ENCODE results near the gene RABEP2.
"Not testable (repeated sequence)": the region's sequence is repeated elsewhere in the genome, so short reads cannot be mapped to it uniquely, and the experiment has no call there.

RABEP2 gene

GRCh38 chr16:28931801-28932225, 6.8 kb upstream of the RABEP2 start, which contains the start of gene CD19:
TSS of gene CD19 (plus strand) at chr16:28931971. CDS start at chr16:28932001, 30 bp downstream.
- no peak for DNase-seq

GRCh38 chr16:28930652-28931051, 5.6 kb upstream of the RABEP2 start:
- DNase-seq = no peak

GRCh38 chr16:28930203-28930602, 5.2 kb upstream of the RABEP2 start:
- DNase-seq = no peak

DNA sequence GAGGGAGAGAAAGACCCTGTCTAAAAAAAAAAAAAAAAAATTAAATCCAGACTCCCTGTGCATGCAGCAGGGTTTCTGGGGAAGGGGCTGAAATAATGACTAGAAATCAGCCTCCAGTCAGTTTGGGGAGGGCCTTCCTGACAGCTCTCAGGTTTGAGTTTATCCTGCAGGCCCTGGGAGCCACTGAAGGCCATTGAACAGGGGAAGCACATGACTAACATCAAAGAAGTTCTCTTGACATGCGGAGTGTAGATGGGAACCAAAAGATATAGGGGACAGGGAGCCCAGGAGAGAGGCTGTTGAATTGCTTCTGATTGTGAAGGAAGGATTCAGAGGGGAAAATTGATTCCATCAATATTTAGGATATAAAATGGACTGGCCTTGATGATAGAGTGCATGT, 2.8 kb upstream of the RABEP2 start:
- DNase-seq = no peak

DNA sequence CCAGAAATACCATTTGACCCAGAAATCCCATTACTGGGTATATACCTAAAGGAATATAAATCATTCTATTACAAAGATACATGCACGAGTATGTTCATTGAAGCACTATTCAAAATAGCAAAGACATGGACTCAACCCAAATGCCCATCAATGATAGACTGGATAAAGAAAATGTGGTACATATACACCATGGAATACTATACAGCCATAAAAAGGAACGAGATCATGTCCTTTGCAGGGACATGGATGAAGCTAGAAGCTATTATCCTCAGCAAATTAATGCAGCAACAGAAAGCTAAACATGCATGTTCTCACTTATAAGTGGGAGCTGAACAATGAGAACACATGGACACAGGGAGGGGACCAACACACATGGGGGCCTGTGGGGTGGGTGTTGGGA, 1.2 kb upstream of the RABEP2 start:
- DNase-seq = not testable (repeated sequence)

DNA sequence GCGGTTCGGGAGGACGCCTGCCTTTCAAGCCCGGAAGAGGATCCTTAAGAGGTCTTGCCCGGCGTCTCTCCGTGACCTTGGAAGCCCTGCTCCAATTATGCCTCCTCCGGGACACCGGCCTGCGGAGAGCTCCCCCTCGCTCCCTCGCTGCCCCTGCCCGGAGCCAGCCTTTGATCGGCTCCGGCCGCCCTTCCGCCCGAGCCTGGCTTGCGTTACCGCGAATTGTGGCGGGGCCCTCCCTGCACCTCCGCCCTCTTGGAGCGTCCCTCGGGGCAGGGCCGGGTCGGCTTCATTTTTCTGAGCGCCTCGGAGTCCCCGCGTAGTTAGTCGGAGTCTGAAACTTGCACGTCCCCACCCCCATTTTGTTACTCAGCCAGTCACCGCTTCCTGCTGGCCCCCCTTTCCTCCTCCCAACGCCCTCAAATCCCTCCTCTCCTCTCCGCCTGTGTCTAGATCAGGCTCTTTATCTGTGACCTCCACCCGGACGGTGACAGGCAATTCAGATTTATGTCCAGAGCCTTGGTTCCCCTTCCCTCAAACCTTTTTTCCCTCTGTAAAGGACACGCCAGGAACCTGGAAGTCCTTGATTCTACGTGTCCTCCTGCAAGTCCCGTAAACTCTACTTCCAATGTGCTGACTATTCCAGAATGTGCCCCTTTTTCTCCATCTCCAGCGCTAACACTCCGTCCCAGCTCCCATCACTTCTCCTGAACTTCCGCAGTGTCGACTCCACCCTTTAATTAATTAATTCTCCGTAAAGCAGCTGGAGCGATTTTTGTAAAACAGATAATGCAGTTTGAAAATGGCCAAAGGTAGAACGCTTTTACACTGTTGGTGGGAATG, 569 bp upstream of the RABEP2 start:
- DNase-seq = no peak

- DNase-seq = no peak
Observed at GRCh38 chr16:28924399-28924761, 658 bp downstream of the RABEP2 start.

DNA sequence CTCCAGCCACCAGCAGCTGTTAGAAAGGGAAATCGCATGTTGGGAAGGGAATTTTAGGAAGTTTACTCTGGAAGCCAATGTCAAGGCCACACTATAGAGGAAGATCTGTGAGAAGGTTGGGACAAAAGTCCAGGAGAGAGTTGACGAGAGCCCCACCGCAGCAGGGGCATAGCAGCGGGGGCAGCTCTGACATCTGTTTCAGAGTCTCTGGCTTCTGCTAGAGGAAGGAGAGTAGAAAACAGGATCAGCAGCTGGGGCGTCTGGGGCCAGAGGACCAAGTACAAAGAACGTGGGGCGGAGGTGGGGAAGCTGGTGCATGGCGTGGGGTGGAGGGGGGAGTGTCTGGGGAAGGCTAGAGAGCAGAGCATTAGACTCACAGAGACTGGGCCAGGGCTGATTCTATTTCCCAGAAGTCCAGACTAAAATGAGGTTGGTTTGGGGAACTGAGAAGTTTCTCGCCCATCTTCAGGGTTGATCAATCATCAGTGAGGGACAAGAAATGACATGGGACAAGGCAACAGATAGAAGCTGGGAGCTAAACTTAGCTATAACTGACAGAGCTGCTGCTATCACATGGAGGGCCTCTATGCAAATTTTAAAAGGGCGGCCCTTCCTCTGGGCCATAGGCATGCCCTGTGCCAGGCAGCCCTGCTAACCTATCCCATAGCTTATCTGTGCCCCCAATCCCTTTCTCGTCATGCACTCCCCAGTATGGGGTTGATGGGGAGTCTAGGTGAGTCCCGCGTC, 1.2 kb downstream of the RABEP2 start:
- DNase-seq = no peak

- DNase-seq = no peak
Observed at GRCh38 chr16:28923231-28923587, 1.8 kb downstream of the RABEP2 start.

DNA sequence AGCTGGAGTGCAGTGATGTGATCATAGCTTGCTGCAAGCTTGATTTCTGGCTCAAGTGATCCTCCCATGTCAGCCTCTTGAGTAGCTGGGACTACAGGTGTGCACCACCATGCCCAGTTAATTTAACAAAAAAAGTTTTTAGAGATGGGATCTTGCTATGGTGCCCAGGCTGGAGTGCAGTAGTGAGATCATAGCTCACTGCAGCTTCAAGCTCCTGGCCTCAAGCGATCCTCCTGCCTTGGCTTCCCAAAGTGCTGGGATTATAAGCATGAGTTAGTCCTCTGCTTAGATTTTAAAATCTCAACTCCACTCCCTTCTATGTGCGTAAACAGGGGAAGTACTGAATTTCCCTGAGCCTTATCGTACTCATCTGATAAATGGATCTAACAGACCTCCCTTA, 6.3 kb downstream of the RABEP2 start:
- DNase-seq = no peak

- DNase-seq = no peak
Observed at GRCh38 chr16:28917095-28917494, 7.9 kb downstream of the RABEP2 start.

GRCh38 chr16:28915181-28915580, 9.9 kb downstream of the RABEP2 start:
- DNase-seq = no peak

DNA sequence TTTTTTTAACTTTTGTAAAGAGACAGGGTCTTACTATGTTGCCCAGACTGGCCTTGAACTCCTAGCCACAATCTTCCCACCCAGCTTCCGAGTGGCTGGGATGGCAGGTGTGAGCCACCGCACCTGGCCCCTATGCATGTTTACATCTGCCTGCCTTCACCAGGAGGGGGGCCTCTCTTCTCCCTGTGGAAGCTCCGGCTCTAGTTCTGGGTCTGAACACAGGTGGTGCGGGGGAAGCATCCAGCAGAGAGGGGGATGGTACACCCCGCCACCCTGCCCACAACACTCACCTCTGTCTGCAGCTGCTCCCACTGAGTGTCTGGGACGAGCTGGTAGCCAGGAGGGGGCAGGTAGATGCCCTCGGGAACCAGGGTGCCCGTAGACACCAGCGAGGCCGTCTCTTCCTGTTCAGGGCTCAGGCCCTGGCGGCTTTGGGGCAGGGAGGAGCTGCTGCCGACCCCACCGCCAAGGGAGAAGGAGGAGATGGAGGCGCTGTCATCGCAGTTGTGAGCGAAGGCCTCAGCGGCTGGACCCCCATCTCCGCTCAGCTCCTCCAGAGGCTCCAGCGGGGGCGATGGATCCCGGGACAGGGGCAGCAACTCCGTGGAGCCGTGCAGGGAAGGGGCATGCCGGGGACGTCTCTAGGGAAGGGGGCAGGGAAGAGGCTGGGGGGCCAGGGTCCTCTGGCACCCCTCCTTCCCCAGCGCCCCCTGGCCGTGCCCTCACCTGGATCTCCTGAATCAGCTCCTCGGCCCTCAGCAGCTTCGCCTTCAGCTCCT, 10.9 kb downstream of the RABEP2 start:
- no peak for DNase-seq

DNA sequence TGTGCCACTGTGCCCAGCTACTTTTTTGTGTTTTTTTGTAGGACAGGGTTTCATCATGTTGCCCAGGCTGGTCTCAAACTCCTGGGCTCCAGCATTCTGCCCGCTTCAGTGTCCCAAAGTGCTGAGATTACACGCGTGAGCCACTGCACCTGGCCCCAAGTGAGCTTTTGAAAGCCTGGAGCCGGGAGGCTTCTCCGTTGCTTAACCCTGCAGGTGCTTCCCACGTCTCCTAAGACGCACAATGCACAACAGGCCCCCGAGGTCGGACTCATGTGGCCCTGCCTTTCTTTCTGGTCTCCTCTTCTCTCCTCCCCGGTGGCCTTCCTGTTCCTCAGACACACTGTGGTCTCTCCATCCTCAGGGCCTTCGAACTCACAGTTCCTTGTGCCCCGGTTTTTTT, 12.5 kb downstream of the RABEP2 start:
- no peak for DNase-seq

GRCh38 chr16:28910086-28911031, 14.7 kb downstream of the RABEP2 start:
- DNase-seq = no peak

- DNase-seq = no peak
Observed at GRCh38 chr16:28905800-28906372, 19.2 kb downstream of the RABEP2 start.

GRCh38 chr16:28905229-28905754, 19.7 kb downstream of the RABEP2 start:
- no peak for DNase-seq

GRCh38 chr16:28904828-28905227, 20.2 kb downstream of the RABEP2 start:
- DNase-seq = no peak

- DNase-seq = no peak
Observed at GRCh38 chr16:28904363-28904762, 20.7 kb downstream of the RABEP2 start.

GRCh38 chr16:28903344-28904042, 21.5 kb downstream of the RABEP2 start:
- DNase-seq = no peak

DNA sequence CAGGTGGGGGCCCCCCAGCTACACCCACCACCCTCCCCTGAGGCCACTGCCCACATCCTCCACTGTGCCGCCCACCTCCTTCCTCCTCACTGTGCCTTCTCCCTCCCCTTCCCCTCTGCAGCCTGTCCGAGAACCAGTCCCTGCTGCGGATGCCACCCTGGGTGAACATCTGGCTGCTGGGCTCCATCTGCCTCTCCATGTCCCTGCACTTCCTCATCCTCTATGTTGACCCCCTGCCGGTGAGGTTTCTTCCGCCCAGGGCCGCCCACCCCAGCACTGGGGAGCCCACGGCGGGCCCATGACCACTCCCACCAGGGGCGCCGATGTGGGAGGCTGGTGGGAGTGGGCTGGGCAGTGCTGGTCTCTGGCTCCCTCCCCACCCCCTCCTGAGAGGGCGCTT, 22.1 kb downstream of the RABEP2 start:
- DNase-seq = no peak

Data from NCI-H446 treated with DMSO at 0.1 percent for 48 hours (cell line).